Spleen (tissue), 11 donors: Measurements from ENCODE around the gene NAA80. TPM values are rescaled to one million over a fixed set of nuclear protein-coding genes. Genes with fewer than 3 reads are reported as not detected.
A peak's percentile ranks its signal among the peaks of the same experiment; 100 is the strongest.
"Not testable (repeated sequence)": the region's sequence is repeated elsewhere in the genome, so short reads cannot be mapped to it uniquely, and the experiment has no call there.

Experiments
- DNase-seq: peaks from one replicate; pipeline ENCODE4 v3.0.0-alpha.2; 2020
- H3K27ac ChIP-seq, 8 donors: fragments of 200-600 bp; sonication (generic) in 7 of 8; 1 replicate in 4 of 8; 2 replicates in 4 of 8; pipeline versions ENCODE4 v1.5.0 to v1.8.0; 2016 to 2021; ENCODE audit warnings: inconsistent platforms in 4 of 8, mild to moderate bottlenecking in 4 of 8, moderate library complexity in 1 of 8
- H3K27me3 ChIP-seq, 7 donors: fragments of 200-600 bp; sonication (generic) in 6 of 7; replicated peaks in 1 of 7; 1 replicate in 4 of 7; 2 replicates in 3 of 7; pipeline versions ENCODE4 v1.5.0 to v1.8.0; 2016 to 2021; ENCODE audit warnings: inconsistent platforms in 3 of 7, mild to moderate bottlenecking in 1 of 7
- H3K36me3 ChIP-seq, 6 donors: fragments of 200-600 bp; sonication (generic) in 5 of 6; 1 replicate in 4 of 6; 2 replicates in 2 of 6; pipeline versions ENCODE4 v1.5.0 to v1.8.0; 2016 to 2021; ENCODE audit warnings: inconsistent platforms in 2 of 6
- H3K4me1 ChIP-seq, 6 donors: fragments of 200-600 bp; sonication (generic) in 5 of 6; 1 replicate in 3 of 6; 2 replicates in 3 of 6; pipeline versions ENCODE4 v1.5.0 to v1.8.0; 2016 to 2021; ENCODE audit warnings: inconsistent platforms in 3 of 6
- H3K4me3 ChIP-seq, 8 donors: fragments of 200-600 bp; sonication (generic) in 7 of 8; 1 replicate in 4 of 8; 2 replicates in 4 of 8; pipeline versions ENCODE4 v1.5.0 to v1.8.0; 2016 to 2021; ENCODE audit warnings: inconsistent platforms in 4 of 8, mild to moderate bottlenecking in 4 of 8, moderate library complexity in 2 of 8
- H3K9me3 ChIP-seq, 8 donors: fragments of 200-600 bp; sonication (generic) in 7 of 8; 1 replicate in 4 of 8; 2 replicates in 4 of 8; pipeline versions ENCODE4 v1.5.0 to v1.8.0; 2016 to 2021; ENCODE audit warnings: inconsistent platforms in 4 of 8
- CTCF ChIP-seq, 11 experiments: fragments of 200-600 bp in 7 of 11; fragments of 450-650 bp in 4 of 11; sonication (generic) in 4 of 11; IDR thresholded peaks in 8 of 11; conservative IDR thresholded peaks in 3 of 11; 1 replicate in 7 of 11; 2 replicates in 4 of 11; pipeline versions ENCODE4 v1.4.0 to v1.8.0; 2016 to 2021; ENCODE audit warnings: antibody characterized with exemption in 11 of 11, inconsistent platforms in 4 of 11, mild to moderate bottlenecking in 1 of 11
- POLR2A ChIP-seq, 3 donors: fragments of 450-650 bp; IDR thresholded peaks; one replicate each; pipeline ENCODE4 v1.5.1; 2017; ENCODE audit warnings: antibody characterized with exemption in 3 of 3, mild to moderate bottlenecking in 1 of 3
- POLR2AphosphoS5 ChIP-seq, 3 donors: sonication (generic); formaldehyde crosslinking; IDR thresholded peaks; one replicate each; pipeline ENCODE4 v1.5.1; 2017; ENCODE audit warnings: antibody characterized with exemption in 3 of 3
- WGBS, 5 donors: extraction: QIAGEN DNeasy Blood & Tissue Kit in 3 of 5; methylation state at CpG; one replicate each; pipeline versions ENCODE4 v1.1.5 to v1.1.7; 2013 to 2018; 5-methylcytosine and 5-hydroxymethylcytosine counted together
- intact Hi-C: fragments of 100-400 bp; cut with DNase I; formaldehyde crosslinking; loops from one replicate; pipeline ENCODE4 v1.15.0; 2023; ENCODE audit warnings: low total_unique reads
- polyA plus RNA-seq, 3 donors: library from polyadenylated mRNA; stranded (reverse); fragments of 200-250 nt; gene quantifications; one replicate each; pipeline ENCODE4 v1.2.1, GENCODE V29; 2013
- total RNA-seq, 7 donors: library from RNA; depleted of rRNA in 3 of 7; stranded (reverse); fragments of >200 nt in 3 of 7; fragmentation: NEBNext Ultra II Directional in 4 of 7; extraction: Animal tissue kit (Norgen Biotek cat#: 25700) in 4 of 7; gene quantifications; one replicate each; pipeline versions ENCODE4 v1.1.0 to v1.2.1, GENCODE V29; 2016 to 2021
- donor health status: healthy with polysubstance abuse.
- donor health status: DM: no; HTN: no; CAD: no; lungs with moderate emphysema.
- donor health status: DM: no; HTN: no; CAD: no.
- donor health status: Bipolar disorder and iron deficiency.
- donor health status: healthy.
- donor health status: DM: no; HTN: no; CAD: no.
- donor health status: DM: yes; HTN: yes; CAD: no.

Gene NAA80
- total and polyA plus RNA-seq, 10 donors: 7.8 to 15.5 (median 12.8) TPM

- peak overlapping the region in 6 of 8 donors; percentile 32 to 96 (median 94) for H3K27ac ChIP-seq
- H3K4me3 ChIP-seq: peak overlapping the region in 7 of 8 donors; percentile 83 to 97 (median 91)
- TF ChIP-seq POLR2AphosphoS5 (IDR thresholded peaks at IDR 0.05) (peak; percentile 36 to 80 (median 76)), POLR2A (IDR thresholded peaks at IDR 0.05) (no peak)
- peaks cover 2 to 65% (median 25%) of the 10 kb centered on the region in 6 donors for H3K36me3 ChIP-seq
- no peaks in the 10 kb centered on the region for H3K9me3 ChIP-seq
- peak; percentile 85 for DNase-seq
- H3K27me3 ChIP-seq: no peaks in the 10 kb centered on the region
- intact Hi-C loops: no loop called here
- peaks cover 6 to 79% (median 57%) of the 10 kb centered on the region in 6 donors for H3K4me1 ChIP-seq
- WGBS, 5 donors: 58 to 66% (median 61%) methylated on average over 6 to 9 of the region's 9 CpGs
Measured at GRCh38 chr3:50316657-50317242, 17.5 kb upstream of the NAA80 start.

GRCh38 chr3:50314816-50315215 is 15.6 kb upstream of the NAA80 start:
- WGBS, 5 donors: 91 to 96% (median 91%) methylated on average over 4 of the region's 4 CpGs
- intact Hi-C loops: no loop called here
- Histone ChIP-seq H3K4me1 (peaks cover 6 to 73% (median 49%) of the 10 kb centered on the region in 6 donors), H3K27me3 (no peaks in the 10 kb centered on the region), H3K36me3 (peaks cover 2 to 53% (median 24%) of the 10 kb centered on the region in 6 donors), H3K9me3 (no peaks in the 10 kb centered on the region), H3K27ac (peak overlapping the region in 5 of 8 donors; percentile 13 to 93 (median 50)), H3K4me3 (peak overlapping the region in 1 of 8 donors; percentile 11)
- no peak for DNase-seq
- TF ChIP-seq POLR2AphosphoS5 (IDR thresholded peaks at IDR 0.05): peak in 2 of 3 donors; percentile 48 to 67
- no peak for TF ChIP-seq CTCF (IDR thresholded peaks at IDR 0.05 in 8 of 11, conservative IDR thresholded peaks at IDR 0.05 in 3 of 11)
- no peak for TF ChIP-seq POLR2A (IDR thresholded peaks at IDR 0.05)

GRCh38 chr3:50314342-50314741 is 15.1 kb upstream of the NAA80 start:
- peaks cover 2 to 53% (median 20%) of the 10 kb centered on the region in 6 donors for H3K36me3 ChIP-seq
- intact Hi-C loops: no loop called here
- peaks cover 6 to 72% (median 47%) of the 10 kb centered on the region in 6 donors for H3K4me1 ChIP-seq
- H3K27me3 ChIP-seq: no peaks in the 10 kb centered on the region
- no peak for TF ChIP-seq POLR2A (IDR thresholded peaks at IDR 0.05)
- TF ChIP-seq POLR2AphosphoS5 (IDR thresholded peaks at IDR 0.05): peak in 1 of 3 donors; percentile 44
- TF ChIP-seq CTCF (IDR thresholded peaks at IDR 0.05 in 8 of 11, conservative IDR thresholded peaks at IDR 0.05 in 3 of 11): no peak
- no peak for DNase-seq
- H3K4me3 ChIP-seq: peak overlapping the region in 1 of 8 donors; percentile 11
- no peaks in the 10 kb centered on the region for H3K9me3 ChIP-seq
- H3K27ac ChIP-seq: peak overlapping the region in 6 of 8 donors; percentile 6 to 93 (median 47)
- 56 to 85% (median 77%) methylated on average over 3 of the region's 3 CpGs for WGBS, 5 donors

GRCh38 chr3:50312041-50312440 is 12.8 kb upstream of the NAA80 start:
- Histone ChIP-seq H3K9me3 (peaks cover 0 to 20% (median 14%) of the 10 kb centered on the region in 8 donors), H3K4me1 (peaks cover 6 to 49% (median 26%) of the 10 kb centered on the region in 6 donors), H3K27ac (peak overlapping the region in 6 of 8 donors; percentile 43 to 88 (median 82)), H3K36me3 (peaks cover 0 to 46% (median 3%) of the 10 kb centered on the region in 6 donors), H3K4me3 (peak overlapping the region in 6 of 8 donors; percentile 14 to 64 (median 36))
- DNase-seq, intact Hi-C loops, H3K27me3 ChIP-seq: not testable (repeated sequence)
- 80 to 97% (median 83%) methylated on average over 6 to 32 of the region's 32 CpGs; no CpG with 5 or more reads in 1 of the 5 donors for WGBS, 5 donors

- Histone ChIP-seq H3K27ac (peak overlapping the region in 4 of 8 donors; percentile 3 to 38 (median 20)), H3K4me1 (peaks cover 7 to 62% (median 32%) of the 10 kb centered on the region in 6 donors), H3K36me3 (peaks cover 0 to 19% (median 3%) of the 10 kb centered on the region in 6 donors), H3K4me3 (no peak overlapping the region), H3K9me3 (peaks cover 0 to 20% (median 14%) of the 10 kb centered on the region in 8 donors), H3K27me3 (no peaks in the 10 kb centered on the region)
- intact Hi-C loops: no loop called here
- no peak for DNase-seq
- peak in 1 of 3 donors; percentile 51 for TF ChIP-seq POLR2AphosphoS5 (IDR thresholded peaks at IDR 0.05)
- TF ChIP-seq POLR2A (IDR thresholded peaks at IDR 0.05): no peak
- no peak for TF ChIP-seq CTCF (IDR thresholded peaks at IDR 0.05 in 8 of 11, conservative IDR thresholded peaks at IDR 0.05 in 3 of 11)
Measured at GRCh38 chr3:50304601-50305000, 5.4 kb upstream of the NAA80 start.
